Measurements from ENCODE around the gene SNTB2.

GRCh38 chr16:69293401-69293800 lies 106.4 kb downstream of the SNTB2 start:
- TF ChIP-seq, protein P1, sequence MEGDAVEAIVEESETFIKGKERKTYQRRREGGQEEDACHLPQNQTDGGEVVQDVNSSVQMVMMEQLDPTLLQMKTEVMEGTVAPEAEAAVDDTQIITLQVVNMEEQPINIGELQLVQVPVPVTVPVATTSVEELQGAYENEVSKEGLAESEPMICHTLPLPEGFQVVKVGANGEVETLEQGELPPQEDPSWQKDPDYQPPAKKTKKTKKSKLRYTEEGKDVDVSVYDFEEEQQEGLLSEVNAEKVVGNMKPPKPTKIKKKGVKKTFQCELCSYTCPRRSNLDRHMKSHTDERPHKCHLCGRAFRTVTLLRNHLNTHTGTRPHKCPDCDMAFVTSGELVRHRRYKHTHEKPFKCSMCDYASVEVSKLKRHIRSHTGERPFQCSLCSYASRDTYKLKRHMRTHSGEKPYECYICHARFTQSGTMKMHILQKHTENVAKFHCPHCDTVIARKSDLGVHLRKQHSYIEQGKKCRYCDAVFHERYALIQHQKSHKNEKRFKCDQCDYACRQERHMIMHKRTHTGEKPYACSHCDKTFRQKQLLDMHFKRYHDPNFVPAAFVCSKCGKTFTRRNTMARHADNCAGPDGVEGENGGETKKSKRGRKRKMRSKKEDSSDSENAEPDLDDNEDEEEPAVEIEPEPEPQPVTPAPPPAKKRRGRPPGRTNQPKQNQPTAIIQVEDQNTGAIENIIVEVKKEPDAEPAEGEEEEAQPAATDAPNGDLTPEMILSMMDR (conservative IDR thresholded peaks at IDR 0.05; ENCODE audit: low read depth, low read length): no peak
- no peak for TF ChIP-seq POLR2A (IDR thresholded peaks at IDR 0.05; ENCODE audit: low read depth, low read length)
- no peak for TF ChIP-seq NFE2L2 (IDR thresholded peaks at IDR 0.05; ENCODE audit: low read depth, low read length)
- TF ChIP-seq USF2 (IDR thresholded peaks at IDR 0.05; ENCODE audit: low read depth, low read length): no peak
- no peak for TF ChIP-seq CEBPB (IDR thresholded peaks at IDR 0.05; ENCODE audit: low read depth, low read length)
- TF ChIP-seq MXI1 (IDR thresholded peaks at IDR 0.05; ENCODE audit: borderline replicate concordance, low read depth, low read length): no peak
- TF ChIP-seq RAD21 (IDR thresholded peaks at IDR 0.05; ENCODE audit: low read length): no peak
- TF ChIP-seq ELK1 (IDR thresholded peaks at IDR 0.05; ENCODE audit: borderline replicate concordance, low read depth, low read length): no peak
- no peak for TF ChIP-seq SMC3 (IDR thresholded peaks at IDR 0.05; ENCODE audit: low read depth, low read length)
- TF ChIP-seq MAZ (IDR thresholded peaks at IDR 0.05; ENCODE audit: borderline replicate concordance, low read depth, low read length): no peak
- no peak for TF ChIP-seq MAFK (IDR thresholded peaks at IDR 0.05; ENCODE audit: low read depth, low read length)
- no peak for TF ChIP-seq RCOR1 (IDR thresholded peaks at IDR 0.05; ENCODE audit: insufficient replicate concordance, low read length)
- TF ChIP-seq RFX5 (IDR thresholded peaks at IDR 0.05; ENCODE audit: low read depth, low read length): no peak

Measured in IMR-90 (cell line).